ENCODE data around the gene UBE2E2.
A peak's percentile ranks its signal among the peaks of the same experiment; 100 is the strongest.

The UBE2E2 gene

GRCh38 chr3:23619705-23620637 lies 416.8 kb downstream of the UBE2E2 start:
- peak; percentile 36 for DNase-seq (ENCODE audit: low read depth)
- no peak for TF ChIP-seq CTCF (IDR thresholded peaks at IDR 0.05; ENCODE audit: insufficient read depth, low read depth, low read length, missing control alignments)
- no peak overlapping the region for H3K4me3 ChIP-seq (ENCODE audit: low read length)

- DNase-seq (ENCODE audit: low read depth) = peak; percentile 83
- no peak for TF ChIP-seq CTCF (IDR thresholded peaks at IDR 0.05; ENCODE audit: insufficient read depth, low read depth, low read length, missing control alignments)
- no peak overlapping the region for H3K4me3 ChIP-seq (ENCODE audit: low read length)
These were observed 417.5 kb downstream of the UBE2E2 start for GRCh38 chr3:23620638-23621015.

- DNase-seq (ENCODE audit: low read depth) = no peak
- no peak overlapping the region for H3K4me3 ChIP-seq (ENCODE audit: low read length)
- TF ChIP-seq CTCF (IDR thresholded peaks at IDR 0.05; ENCODE audit: insufficient read depth, low read depth, low read length, missing control alignments) = no peak
These were observed 420.7 kb downstream of the UBE2E2 start for GRCh38 chr3:23623844-23624243.

GRCh38 chr3:23624305-23624704 lies 421.2 kb downstream of the UBE2E2 start:
- TF ChIP-seq CTCF (IDR thresholded peaks at IDR 0.05; ENCODE audit: insufficient read depth, low read depth, low read length, missing control alignments) = no peak
- H3K4me3 ChIP-seq (ENCODE audit: low read length) = no peak overlapping the region
- peak; percentile 24 for DNase-seq (ENCODE audit: low read depth)

- TF ChIP-seq CTCF (IDR thresholded peaks at IDR 0.05; ENCODE audit: insufficient read depth, low read depth, low read length, missing control alignments) = no peak
- DNase-seq (ENCODE audit: low read depth) = no peak
- no peak overlapping the region for H3K4me3 ChIP-seq (ENCODE audit: low read length)
These were observed 423.3 kb downstream of the UBE2E2 start for GRCh38 chr3:23626442-23626841.

- H3K4me3 ChIP-seq (ENCODE audit: low read length) = no peak overlapping the region
- peak; percentile 57 for DNase-seq (ENCODE audit: low read depth)
- TF ChIP-seq CTCF (IDR thresholded peaks at IDR 0.05; ENCODE audit: insufficient read depth, low read depth, low read length, missing control alignments) = no peak
These were observed 426.2 kb downstream of the UBE2E2 start for GRCh38 chr3:23629181-23629894.
